Breast epithelium (tissue), 3 donors: ENCODE results near the gene HACD1.

ENCODE experiments used
- POLR2A ChIP-seq: fragments of 450-650 bp; IDR thresholded peaks from one replicate; pipeline ENCODE4 v1.6.1; 2016; ENCODE audit warnings: antibody characterized with exemption, mild to moderate bottlenecking, moderate library complexity
- POLR2AphosphoS5 ChIP-seq, 3 donors: sonication (generic); formaldehyde crosslinking; IDR thresholded peaks; one replicate each; pipeline ENCODE4 v1.6.1; 2017; ENCODE audit warnings: antibody characterized with exemption in 3 of 3
- TF ChIP-seq, protein P1 (sequence below), 3 donors: fragments of 450-650 bp; IDR thresholded peaks; one replicate each; pipeline ENCODE4 v1.5.1; 2016 to 2017; ENCODE audit warnings: antibody characterized with exemption in 3 of 3, mild to moderate bottlenecking in 3 of 3, moderate library complexity in 3 of 3

GRCh38 chr10:17578603-17579002 is 38.6 kb downstream of the HACD1 start:
- no peak for TF ChIP-seq POLR2AphosphoS5 (IDR thresholded peaks at IDR 0.05)
- TF ChIP-seq, protein P1, sequence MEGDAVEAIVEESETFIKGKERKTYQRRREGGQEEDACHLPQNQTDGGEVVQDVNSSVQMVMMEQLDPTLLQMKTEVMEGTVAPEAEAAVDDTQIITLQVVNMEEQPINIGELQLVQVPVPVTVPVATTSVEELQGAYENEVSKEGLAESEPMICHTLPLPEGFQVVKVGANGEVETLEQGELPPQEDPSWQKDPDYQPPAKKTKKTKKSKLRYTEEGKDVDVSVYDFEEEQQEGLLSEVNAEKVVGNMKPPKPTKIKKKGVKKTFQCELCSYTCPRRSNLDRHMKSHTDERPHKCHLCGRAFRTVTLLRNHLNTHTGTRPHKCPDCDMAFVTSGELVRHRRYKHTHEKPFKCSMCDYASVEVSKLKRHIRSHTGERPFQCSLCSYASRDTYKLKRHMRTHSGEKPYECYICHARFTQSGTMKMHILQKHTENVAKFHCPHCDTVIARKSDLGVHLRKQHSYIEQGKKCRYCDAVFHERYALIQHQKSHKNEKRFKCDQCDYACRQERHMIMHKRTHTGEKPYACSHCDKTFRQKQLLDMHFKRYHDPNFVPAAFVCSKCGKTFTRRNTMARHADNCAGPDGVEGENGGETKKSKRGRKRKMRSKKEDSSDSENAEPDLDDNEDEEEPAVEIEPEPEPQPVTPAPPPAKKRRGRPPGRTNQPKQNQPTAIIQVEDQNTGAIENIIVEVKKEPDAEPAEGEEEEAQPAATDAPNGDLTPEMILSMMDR (IDR thresholded peaks at IDR 0.05) = no peak
- no peak for TF ChIP-seq POLR2A
